Spleen (tissue), 11 donors: ENCODE results near the gene POM121L12. TPM values are rescaled to one million over a fixed set of nuclear protein-coding genes. Genes with fewer than 3 reads are reported as not detected.

ENCODE experiments used
- DNase-seq: peaks from one replicate; pipeline ENCODE4 v3.0.0-alpha.2; 2020
- H3K27ac ChIP-seq, 8 donors: fragments of 200-600 bp; sonication (generic) in 7 of 8; 1 replicate in 4 of 8; 2 replicates in 4 of 8; pipeline versions ENCODE4 v1.5.0 to v1.8.0; 2016 to 2021; ENCODE audit warnings: inconsistent platforms in 4 of 8, mild to moderate bottlenecking in 4 of 8, moderate library complexity in 1 of 8
- H3K27me3 ChIP-seq, 7 donors: fragments of 200-600 bp; sonication (generic) in 6 of 7; replicated peaks in 1 of 7; 1 replicate in 4 of 7; 2 replicates in 3 of 7; pipeline versions ENCODE4 v1.5.0 to v1.8.0; 2016 to 2021; ENCODE audit warnings: inconsistent platforms in 3 of 7, mild to moderate bottlenecking in 1 of 7
- H3K36me3 ChIP-seq, 6 donors: fragments of 200-600 bp; sonication (generic) in 5 of 6; 1 replicate in 4 of 6; 2 replicates in 2 of 6; pipeline versions ENCODE4 v1.5.0 to v1.8.0; 2016 to 2021; ENCODE audit warnings: inconsistent platforms in 2 of 6
- H3K4me1 ChIP-seq, 6 donors: fragments of 200-600 bp; sonication (generic) in 5 of 6; 1 replicate in 3 of 6; 2 replicates in 3 of 6; pipeline versions ENCODE4 v1.5.0 to v1.8.0; 2016 to 2021; ENCODE audit warnings: inconsistent platforms in 3 of 6
- H3K4me3 ChIP-seq, 8 donors: fragments of 200-600 bp; sonication (generic) in 7 of 8; 1 replicate in 4 of 8; 2 replicates in 4 of 8; pipeline versions ENCODE4 v1.5.0 to v1.8.0; 2016 to 2021; ENCODE audit warnings: inconsistent platforms in 4 of 8, mild to moderate bottlenecking in 4 of 8, moderate library complexity in 2 of 8
- H3K9me3 ChIP-seq, 8 donors: fragments of 200-600 bp; sonication (generic) in 7 of 8; 1 replicate in 4 of 8; 2 replicates in 4 of 8; pipeline versions ENCODE4 v1.5.0 to v1.8.0; 2016 to 2021; ENCODE audit warnings: inconsistent platforms in 4 of 8
- POLR2A ChIP-seq, 3 donors: fragments of 450-650 bp; IDR thresholded peaks; one replicate each; pipeline ENCODE4 v1.5.1; 2017; ENCODE audit warnings: antibody characterized with exemption in 3 of 3, mild to moderate bottlenecking in 1 of 3
- POLR2AphosphoS5 ChIP-seq, 3 donors: sonication (generic); formaldehyde crosslinking; IDR thresholded peaks; one replicate each; pipeline ENCODE4 v1.5.1; 2017; ENCODE audit warnings: antibody characterized with exemption in 3 of 3
- WGBS, 5 donors: extraction: QIAGEN DNeasy Blood & Tissue Kit in 3 of 5; methylation state at CpG; one replicate each; pipeline versions ENCODE4 v1.1.5 to v1.1.7; 2013 to 2018; 5-methylcytosine and 5-hydroxymethylcytosine counted together
- intact Hi-C: fragments of 100-400 bp; cut with DNase I; formaldehyde crosslinking; loops from one replicate; pipeline ENCODE4 v1.15.0; 2023; ENCODE audit warnings: low total_unique reads
- polyA plus RNA-seq, 3 donors: library from polyadenylated mRNA; stranded (reverse); fragments of 200-250 nt; gene quantifications; one replicate each; pipeline ENCODE4 v1.2.1, GENCODE V29; 2013
- total RNA-seq, 7 donors: library from RNA; depleted of rRNA in 3 of 7; stranded (reverse); fragments of >200 nt in 3 of 7; fragmentation: NEBNext Ultra II Directional in 4 of 7; extraction: Animal tissue kit (Norgen Biotek cat#: 25700) in 4 of 7; gene quantifications; one replicate each; pipeline versions ENCODE4 v1.1.0 to v1.2.1, GENCODE V29; 2016 to 2021
- TF ChIP-seq, protein P1 (sequence below), 11 experiments: fragments of 200-600 bp in 7 of 11; fragments of 450-650 bp in 4 of 11; sonication (generic) in 4 of 11; IDR thresholded peaks in 8 of 11; conservative IDR thresholded peaks in 3 of 11; 1 replicate in 7 of 11; 2 replicates in 4 of 11; pipeline versions ENCODE4 v1.4.0 to v1.8.0; 2016 to 2021; ENCODE audit warnings: antibody characterized with exemption in 11 of 11, inconsistent platforms in 4 of 11, mild to moderate bottlenecking in 1 of 11
- donor health status: healthy with polysubstance abuse.
- donor health status: DM: no; HTN: no; CAD: no; lungs with moderate emphysema.
- donor health status: DM: no; HTN: no; CAD: no.
- donor health status: Bipolar disorder and iron deficiency.
- donor health status: healthy.
- donor health status: DM: no; HTN: no; CAD: no.
- donor health status: DM: yes; HTN: yes; CAD: no.

POM121L12 gene
- total and polyA plus RNA-seq, 10 donors = not detected

- intact Hi-C loops = no loop called here
- WGBS, 5 donors = 77 to 100% (median 88%) methylated on average over 1 of the region's 1 CpG
- H3K9me3 ChIP-seq = peaks cover 0 to 49% (median 31%) of the 10 kb centered on the region in 8 donors
- H3K4me1 ChIP-seq = no peaks in the 10 kb centered on the region
- H3K27ac ChIP-seq = no peak overlapping the region
- H3K4me3 ChIP-seq = no peak overlapping the region
- TF ChIP-seq, protein P1, sequence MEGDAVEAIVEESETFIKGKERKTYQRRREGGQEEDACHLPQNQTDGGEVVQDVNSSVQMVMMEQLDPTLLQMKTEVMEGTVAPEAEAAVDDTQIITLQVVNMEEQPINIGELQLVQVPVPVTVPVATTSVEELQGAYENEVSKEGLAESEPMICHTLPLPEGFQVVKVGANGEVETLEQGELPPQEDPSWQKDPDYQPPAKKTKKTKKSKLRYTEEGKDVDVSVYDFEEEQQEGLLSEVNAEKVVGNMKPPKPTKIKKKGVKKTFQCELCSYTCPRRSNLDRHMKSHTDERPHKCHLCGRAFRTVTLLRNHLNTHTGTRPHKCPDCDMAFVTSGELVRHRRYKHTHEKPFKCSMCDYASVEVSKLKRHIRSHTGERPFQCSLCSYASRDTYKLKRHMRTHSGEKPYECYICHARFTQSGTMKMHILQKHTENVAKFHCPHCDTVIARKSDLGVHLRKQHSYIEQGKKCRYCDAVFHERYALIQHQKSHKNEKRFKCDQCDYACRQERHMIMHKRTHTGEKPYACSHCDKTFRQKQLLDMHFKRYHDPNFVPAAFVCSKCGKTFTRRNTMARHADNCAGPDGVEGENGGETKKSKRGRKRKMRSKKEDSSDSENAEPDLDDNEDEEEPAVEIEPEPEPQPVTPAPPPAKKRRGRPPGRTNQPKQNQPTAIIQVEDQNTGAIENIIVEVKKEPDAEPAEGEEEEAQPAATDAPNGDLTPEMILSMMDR (IDR thresholded peaks at IDR 0.05 in 8 of 11, conservative IDR thresholded peaks at IDR 0.05 in 3 of 11) = no peak
- TF ChIP-seq POLR2A (IDR thresholded peaks at IDR 0.05) (no peak), POLR2AphosphoS5 (IDR thresholded peaks at IDR 0.05) (no peak)
- no peaks in the 10 kb centered on the region for H3K27me3 ChIP-seq
- DNase-seq = no peak
- no peaks in the 10 kb centered on the region for H3K36me3 ChIP-seq
These were observed 20.0 kb upstream of the POM121L12 start for GRCh38 chr7:53015463-53015862.

GRCh38 chr7:53022893-53023292 lies 12.5 kb upstream of the POM121L12 start:
- Histone ChIP-seq H3K36me3 (no peaks in the 10 kb centered on the region), H3K4me1 (no peaks in the 10 kb centered on the region), H3K9me3 (peaks cover 0 to 18% (median 8%) of the 10 kb centered on the region in 8 donors), H3K27me3 (no peaks in the 10 kb centered on the region), H3K27ac (no peak overlapping the region), H3K4me3 (no peak overlapping the region)
- TF ChIP-seq POLR2A (IDR thresholded peaks at IDR 0.05) (no peak), POLR2AphosphoS5 (IDR thresholded peaks at IDR 0.05) (no peak)
- TF ChIP-seq, protein P1 (IDR thresholded peaks at IDR 0.05 in 8 of 11, conservative IDR thresholded peaks at IDR 0.05 in 3 of 11) = no peak
- no peak for DNase-seq
- intact Hi-C loops = no loop called here
- WGBS, 5 donors = 72 to 81% (median 76%) methylated on average over 5 of the region's 5 CpGs

DNA sequence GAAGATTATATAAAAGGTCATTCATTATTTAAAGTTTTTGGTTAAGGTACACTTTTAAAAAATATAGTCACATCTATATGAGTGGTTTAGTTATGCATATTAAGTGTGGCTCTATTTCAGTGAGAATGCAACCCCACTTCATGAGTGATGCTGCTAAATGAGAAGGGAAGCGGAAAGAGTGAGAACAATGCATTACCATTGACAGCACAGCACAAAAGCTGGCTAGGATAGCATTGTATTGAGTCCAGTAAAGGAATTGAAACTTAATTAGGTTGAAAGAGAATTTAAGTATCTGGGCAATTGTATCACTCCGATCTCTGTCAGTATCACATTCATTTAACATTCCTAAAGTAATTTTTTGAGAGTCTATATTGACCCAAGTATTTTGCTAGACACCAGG lies 13.2 kb downstream of the POM121L12 start:
- DNase-seq = no peak
- Histone ChIP-seq H3K27me3 (no peaks in the 10 kb centered on the region), H3K4me1 (no peaks in the 10 kb centered on the region), H3K9me3 (peaks cover 0 to 8% (median 0%) of the 10 kb centered on the region in 8 donors), H3K4me3 (no peak overlapping the region), H3K36me3 (no peaks in the 10 kb centered on the region), H3K27ac (no peak overlapping the region)
- TF ChIP-seq, protein P1 (IDR thresholded peaks at IDR 0.05 in 8 of 11, conservative IDR thresholded peaks at IDR 0.05 in 3 of 11) = no peak
- TF ChIP-seq POLR2AphosphoS5 (IDR thresholded peaks at IDR 0.05) = no peak
- no peak for TF ChIP-seq POLR2A (IDR thresholded peaks at IDR 0.05)
- WGBS, 5 donors = 73 to 83% (median 73%) methylated on average over 2 of the region's 2 CpGs
- intact Hi-C loops = no loop called here

GRCh38 chr7:53050433-53050832 lies 15.0 kb downstream of the POM121L12 start:
- Histone ChIP-seq H3K9me3 (peaks cover 0 to 12% (median 0%) of the 10 kb centered on the region in 8 donors), H3K27me3 (no peaks in the 10 kb centered on the region), H3K27ac (no peak overlapping the region), H3K4me3 (no peak overlapping the region), H3K4me1 (no peaks in the 10 kb centered on the region), H3K36me3 (no peaks in the 10 kb centered on the region)
- no peak for DNase-seq
- no peak for TF ChIP-seq POLR2A (IDR thresholded peaks at IDR 0.05)
- no peak for TF ChIP-seq POLR2AphosphoS5 (IDR thresholded peaks at IDR 0.05)
- TF ChIP-seq, protein P1 (IDR thresholded peaks at IDR 0.05 in 8 of 11, conservative IDR thresholded peaks at IDR 0.05 in 3 of 11) = no peak
- 59 to 83% (median 68%) methylated on average over 2 of the region's 2 CpGs for WGBS, 5 donors
- intact Hi-C loops = no loop called here
